Smooth muscle cell (in vitro differentiated cells): Measurements from ENCODE around the gene EVC2. TPM values are rescaled to one million over a fixed set of nuclear protein-coding genes. Genes with fewer than 3 reads are reported as not detected.

ENCODE experiments used
- DNase-seq: peaks from one replicate; lab custom pipeline; 2025; ENCODE audit not compliant: unreplicated experiment; lab: John Stamatoyannopoulos, UW
- H2AFZ ChIP-seq: fragments of 200-600 bp; sonication (generic); 2 replicates; pipeline ENCODE4 v1.6.0; 2016; ENCODE audit warnings: antibody characterized with exemption, low read depth, mild to moderate bottlenecking
- H3F3A ChIP-seq: fragments of 200-600 bp; sonication (generic); 2 replicates; pipeline ENCODE4 v1.6.0; 2017; ENCODE audit warnings: antibody characterized with exemption, low read depth
- H3K27ac ChIP-seq: fragments of 200-600 bp; sonication (generic); 2 replicates; pipeline ENCODE4 v1.5.1; 2016; ENCODE audit warnings: low read depth, mild to moderate bottlenecking
- H3K27me3 ChIP-seq: fragments of 200-600 bp; sonication (generic); 2 replicates; pipeline ENCODE4 v1.6.1; 2016; ENCODE audit warnings: low read depth, mild to moderate bottlenecking
- H3K36me3 ChIP-seq: fragments of 200-600 bp; sonication (generic); 2 replicates; pipeline ENCODE4 v1.5.1; 2016; ENCODE audit warnings: low read depth
- H3K4me1 ChIP-seq: fragments of 200-600 bp; sonication (generic); 2 replicates; pipeline ENCODE4 v1.5.1; 2016; ENCODE audit warnings: low read depth
- H3K4me2 ChIP-seq: fragments of 200-600 bp; sonication (generic); 2 replicates; pipeline ENCODE4 v1.6.0; 2016; ENCODE audit warnings: mild to moderate bottlenecking
- H3K4me3 ChIP-seq: fragments of 200-600 bp; sonication (generic); 2 replicates; pipeline ENCODE4 v1.5.1; 2016; ENCODE audit warnings: mild to moderate bottlenecking
- H3K79me2 ChIP-seq: fragments of 200-600 bp; sonication (generic); 2 replicates; pipeline ENCODE4 v1.6.0; 2016; ENCODE audit warnings: low read depth, mild to moderate bottlenecking
- H3K9ac ChIP-seq: fragments of 200-600 bp; sonication (generic); 2 replicates; pipeline ENCODE4 v1.6.0; 2016; ENCODE audit warnings: low read depth
- H3K9me3 ChIP-seq: fragments of 200-600 bp; sonication (generic); replicated peaks from 2 replicates; pipeline ENCODE4 v1.5.1; 2016; ENCODE audit warnings: low read depth
- H4K20me1 ChIP-seq: fragments of 200-600 bp; sonication (generic); 2 replicates; pipeline ENCODE4 v1.6.0; 2016; ENCODE audit warnings: low read depth
- CTCF ChIP-seq: fragments of 200-600 bp; sonication (generic); IDR thresholded peaks from 2 replicates; pipeline ENCODE4 v1.5.1; 2017; ENCODE audit warnings: borderline replicate concordance, mild to moderate bottlenecking, antibody characterized with exemption; ENCODE audit not compliant: insufficient read depth, poor library complexity, severe bottlenecking
- WGBS: methylation state at CpG from one replicate; pipeline ENCODE4 v1.1.7; 2016; ENCODE audit warnings: low lambda C conversion rate; 5-methylcytosine and 5-hydroxymethylcytosine counted together
- polyA plus RNA-seq: library from polyadenylated mRNA; unstranded; fragments of >200 nt; fragmentation: Nextera tagmentation; extraction: Ambion mirVana; gene quantifications from 2 replicates; pipeline ENCODE4 v1.2.1, GENCODE V29; 2016
- total RNA-seq: library from RNA; depleted of rRNA; stranded (reverse); fragments of >200 nt; gene quantifications from 2 replicates; pipeline ENCODE4 v1.2.3, GENCODE V29; 2014

The EVC2 gene
- total and polyA plus RNA-seq, 2 experiments from 2014 or later, result 6.9 to 7.9 TPM

DNA sequence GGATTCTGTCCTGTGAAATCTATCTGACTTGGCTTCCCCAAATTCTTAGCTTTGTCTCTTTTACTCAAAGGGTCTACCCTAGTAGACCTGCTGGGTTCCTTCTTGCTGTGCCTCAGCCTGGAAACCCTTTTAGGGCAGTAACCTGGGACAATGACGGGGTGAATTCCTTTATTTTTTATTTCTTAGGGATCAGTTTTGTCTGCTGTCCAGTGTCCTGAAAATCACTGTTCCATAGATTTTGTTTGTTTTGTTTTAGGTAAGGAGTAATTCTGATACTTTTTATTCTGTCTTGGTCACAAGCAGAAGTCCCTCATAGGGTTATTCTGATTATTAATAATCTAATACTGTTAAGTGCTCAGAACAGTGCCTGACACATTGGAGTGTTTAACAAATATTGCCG is 118.9 kb downstream of the EVC2 start:
- DNase-seq, result no peak
- Histone ChIP-seq H3K79me2 (no peaks in the 10 kb centered on the region), H3F3A (no peaks in the 10 kb centered on the region), H3K36me3 (peaks cover 5% of the 10 kb centered on the region), H3K27me3 (no peaks in the 10 kb centered on the region), H3K4me1 (no peaks in the 10 kb centered on the region), H2AFZ (no peak overlapping the region), H3K9me3 (no peaks in the 10 kb centered on the region), H3K9ac (no peak overlapping the region), H3K4me2 (no peak overlapping the region), H3K4me3 (no peak overlapping the region), H3K27ac (no peak overlapping the region), H4K20me1 (no peaks in the 10 kb centered on the region)
- no peak for TF ChIP-seq CTCF
- WGBS, result 95% methylated on average over 2 of the region's 2 CpGs

DNA sequence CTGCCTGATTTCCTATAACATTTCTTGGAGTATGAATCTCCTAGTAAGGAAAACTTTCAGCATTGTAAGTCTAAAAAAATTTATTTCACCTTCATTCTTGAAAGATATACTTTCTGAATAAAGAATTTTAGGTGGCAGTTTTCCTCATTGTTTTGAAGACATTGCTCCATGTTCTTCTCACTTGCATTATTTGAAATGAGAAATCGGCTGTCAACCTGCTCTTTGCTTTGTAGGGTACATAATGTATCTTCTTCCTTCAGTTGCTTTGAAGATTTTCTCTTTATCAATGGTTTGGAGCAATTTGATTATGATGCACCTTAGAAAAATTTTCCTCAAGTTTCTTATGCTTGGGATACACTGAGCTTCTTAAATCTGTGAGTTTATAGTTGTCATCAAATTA is 120.3 kb downstream of the EVC2 start:
- 94% methylated on average over 1 of the region's 1 CpG for WGBS
- no peaks in the 10 kb centered on the region for H3K9me3 ChIP-seq
- DNase-seq, result no peak
- no peaks in the 10 kb centered on the region for H3F3A ChIP-seq
- no peaks in the 10 kb centered on the region for H3K27me3 ChIP-seq
- H3K4me1 ChIP-seq, result no peaks in the 10 kb centered on the region
- peaks cover 11% of the 10 kb centered on the region for H3K36me3 ChIP-seq
- TF ChIP-seq CTCF, result no peak
- H4K20me1 ChIP-seq, result no peaks in the 10 kb centered on the region
- H2AFZ ChIP-seq, result no peak overlapping the region
- no peak overlapping the region for H3K27ac ChIP-seq
- no peak overlapping the region for H3K4me2 ChIP-seq
- no peaks in the 10 kb centered on the region for H3K79me2 ChIP-seq
- H3K4me3 ChIP-seq, result no peak overlapping the region
- no peak overlapping the region for H3K9ac ChIP-seq

DNA sequence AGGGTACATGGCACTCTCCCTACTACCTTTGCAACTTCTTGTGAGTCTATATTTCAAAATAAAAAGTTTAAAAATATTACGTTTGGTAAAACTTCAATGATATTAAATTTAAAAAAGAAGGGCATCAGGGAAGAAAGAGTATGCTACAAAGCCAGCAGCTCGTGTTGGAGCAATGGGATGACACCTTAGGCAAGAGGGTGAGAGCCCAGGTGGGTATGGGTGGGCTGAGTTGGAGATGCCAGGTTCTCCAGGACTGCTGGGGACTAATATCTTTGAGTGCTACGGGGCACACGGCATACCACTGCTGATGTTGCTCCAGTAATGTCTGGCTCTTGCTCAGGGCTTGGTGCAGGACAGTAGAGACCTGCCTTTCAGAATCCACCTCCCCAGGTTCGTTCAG is 132.4 kb downstream of the EVC2 start:
- TF ChIP-seq CTCF, result no peak
- Histone ChIP-seq H3K79me2 (no peaks in the 10 kb centered on the region), H3K27me3 (no peaks in the 10 kb centered on the region), H3K9ac (no peak overlapping the region), H2AFZ (no peak overlapping the region), H3K4me2 (no peak overlapping the region), H4K20me1 (no peaks in the 10 kb centered on the region), H3K36me3 (peaks cover 10% of the 10 kb centered on the region), H3K4me3 (no peak overlapping the region), H3F3A (no peaks in the 10 kb centered on the region), H3K4me1 (no peaks in the 10 kb centered on the region), H3K27ac (no peak overlapping the region), H3K9me3 (no peaks in the 10 kb centered on the region)
- DNase-seq, result no peak
- 97% methylated on average over 5 of the region's 5 CpGs for WGBS

GRCh38 chr4:5574386-5574785 is 134.0 kb downstream of the EVC2 start:
- no peaks in the 10 kb centered on the region for H4K20me1 ChIP-seq
- H3K9ac ChIP-seq, result no peak overlapping the region
- H3K27ac ChIP-seq, result no peak overlapping the region
- H3K4me1 ChIP-seq, result no peaks in the 10 kb centered on the region
- H2AFZ ChIP-seq, result no peak overlapping the region
- H3F3A ChIP-seq, result no peaks in the 10 kb centered on the region
- peaks cover 10% of the 10 kb centered on the region for H3K36me3 ChIP-seq
- DNase-seq, result no peak
- H3K79me2 ChIP-seq, result no peaks in the 10 kb centered on the region
- H3K4me2 ChIP-seq, result no peak overlapping the region
- H3K9me3 ChIP-seq, result no peaks in the 10 kb centered on the region
- WGBS, result 95% methylated on average over 5 of the region's 5 CpGs
- no peak for TF ChIP-seq CTCF
- H3K4me3 ChIP-seq, result no peak overlapping the region
- no peaks in the 10 kb centered on the region for H3K27me3 ChIP-seq
